GM23248 (cell line): ENCODE measurements around the gene C5orf22.

Experiments
- EZH2 ChIP-seq: fragments of 200-600 bp; sonication (generic); IDR thresholded peaks from 2 replicates; pipeline ENCODE4 v1.6.1; 2018; ENCODE audit warnings: antibody characterized with exemption, mild to moderate bottlenecking; ENCODE audit not compliant: insufficient read depth, poor library complexity, severe bottlenecking
- EZH2phosphoT487 ChIP-seq: fragments of 200-600 bp; sonication (generic); IDR thresholded peaks from 2 replicates; pipeline ENCODE4 v1.6.1; 2018; ENCODE audit warnings: antibody characterized with exemption, moderate library complexity, mild to moderate bottlenecking, low read depth; ENCODE audit not compliant: insufficient read depth

- no peak for TF ChIP-seq EZH2
- no peak for TF ChIP-seq EZH2phosphoT487
Observed at GRCh38 chr5:31587546-31587945, 55.4 kb downstream of the C5orf22 start.
